GM12891 (cell line): ENCODE measurements around the gene SLC28A1.

Experiments
- POLR2A ChIP-seq: IDR thresholded peaks from 2 replicates; pipeline ENCODE4 v1.6.1; 2011; ENCODE audit warnings: low read depth, low read length, control low read depth
- POLR2AphosphoS5 ChIP-seq: IDR thresholded peaks from 2 replicates; pipeline ENCODE4 v1.6.1; 2011; ENCODE audit warnings: low read depth, low read length, control low read depth
- TAF1 ChIP-seq: IDR thresholded peaks from 2 replicates; pipeline ENCODE4 v1.6.1; 2011; ENCODE audit warnings: low read depth, low read length, control low read depth

DNA sequence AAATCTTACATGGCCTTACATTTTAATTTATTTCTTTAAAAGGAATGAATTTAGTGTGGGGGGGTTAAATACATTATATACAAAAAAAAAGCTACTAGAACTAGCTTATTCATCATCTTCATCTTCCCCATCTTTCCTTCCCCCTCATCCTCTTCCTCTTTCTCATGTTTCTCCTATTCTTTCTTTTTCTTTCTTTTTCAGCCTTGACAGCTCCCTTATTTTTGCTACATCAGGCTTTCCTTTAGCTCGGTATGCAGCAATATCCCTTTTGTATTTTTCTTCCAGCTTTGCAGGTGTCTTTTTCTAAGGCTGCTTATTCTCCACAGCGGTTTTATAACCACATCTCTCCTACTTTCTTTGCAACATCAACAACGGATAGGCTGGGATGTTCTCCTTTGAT is 55.9 kb downstream of the SLC28A1 start:
- no peak for TF ChIP-seq TAF1
- TF ChIP-seq POLR2A, result no peak
- TF ChIP-seq POLR2AphosphoS5, result no peak
